GM20431 (cell line): Measurements from ENCODE around the gene SLC12A6.
"Not testable (repeated sequence)": the region's sequence is repeated elsewhere in the genome, so short reads cannot be mapped to it uniquely, and the experiment has no call there.

Experiments used
- in situ Hi-C: fragments of 300-500 bp; cut with MseI, MboI; formaldehyde crosslinking; loops from one replicate; pipeline ENCODE4 v1.15.0; 2020; ENCODE audit warnings: low sequenced_read_pairs; ENCODE audit not compliant: unreplicated experiment

Gene SLC12A6

GRCh38 chr15:34337557-34338306 is at the start of gene SLC12A6:
Gene SLC12A6 (minus strand): TSS chr15:34337781. CDS start chr15:34336680, 1,101 bp downstream.
- in situ Hi-C loops: no loop called here

DNA sequence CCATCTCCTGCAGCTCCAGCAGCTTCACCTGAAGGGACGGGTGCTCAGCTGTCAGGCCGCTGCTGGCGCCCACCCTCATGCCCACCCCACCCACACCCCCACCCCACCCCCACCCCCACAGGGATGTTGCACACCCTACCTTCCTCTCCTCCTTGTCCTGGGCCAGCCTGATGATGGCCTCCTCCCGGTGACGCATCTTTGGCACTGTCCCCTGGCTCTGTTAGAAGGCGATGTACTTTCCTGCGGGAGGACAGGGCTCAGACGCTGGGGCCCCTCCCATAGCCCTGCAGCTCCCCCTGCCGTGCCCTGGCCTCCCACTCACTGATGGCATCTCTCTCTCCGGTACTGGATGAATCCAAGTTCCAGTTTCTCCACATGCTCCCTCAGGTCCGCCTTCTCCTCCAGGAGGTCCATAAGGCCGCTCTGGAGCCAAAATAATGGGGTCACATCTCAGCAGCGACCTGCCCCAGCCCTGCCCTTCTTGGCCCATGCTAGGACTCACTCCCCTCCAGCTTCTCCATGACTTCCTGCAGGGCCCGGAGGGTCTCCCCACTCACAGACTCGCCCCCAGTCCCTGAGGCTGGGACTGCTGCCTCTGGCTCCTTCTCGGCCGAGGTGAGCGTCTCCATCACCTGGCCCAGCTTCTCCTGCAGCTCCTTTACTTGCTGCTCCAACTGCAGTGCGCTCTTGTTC is 44.4 kb upstream of the SLC12A6 start:
- in situ Hi-C loops: not testable (repeated sequence)

- in situ Hi-C loops: not testable (repeated sequence)
Observed at GRCh38 chr15:34380491-34380890, 42.9 kb upstream of the SLC12A6 start.

DNA sequence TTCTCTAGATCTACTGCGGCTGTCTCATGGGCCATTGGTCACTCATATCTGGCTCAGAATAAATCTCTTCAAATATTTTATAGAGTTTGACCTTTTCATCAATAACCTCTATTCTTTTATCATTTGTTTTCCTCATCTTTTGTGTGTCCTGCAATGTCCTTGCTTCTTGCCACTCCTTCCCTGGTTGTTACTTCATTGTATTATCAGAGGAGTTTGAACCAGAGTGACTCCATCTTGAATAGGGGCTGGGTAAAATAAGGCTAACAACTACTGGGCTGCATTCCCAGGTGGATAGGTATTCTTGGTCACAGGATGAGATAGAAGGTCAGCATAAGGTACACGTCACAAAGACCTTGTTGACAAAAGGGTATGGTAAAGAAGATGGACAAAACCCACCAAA is 39.3 kb upstream of the SLC12A6 start:
- in situ Hi-C loops: no loop called here

GRCh38 chr15:34375541-34375940 is 38.0 kb upstream of the SLC12A6 start:
- in situ Hi-C loops: not testable (repeated sequence)

DNA sequence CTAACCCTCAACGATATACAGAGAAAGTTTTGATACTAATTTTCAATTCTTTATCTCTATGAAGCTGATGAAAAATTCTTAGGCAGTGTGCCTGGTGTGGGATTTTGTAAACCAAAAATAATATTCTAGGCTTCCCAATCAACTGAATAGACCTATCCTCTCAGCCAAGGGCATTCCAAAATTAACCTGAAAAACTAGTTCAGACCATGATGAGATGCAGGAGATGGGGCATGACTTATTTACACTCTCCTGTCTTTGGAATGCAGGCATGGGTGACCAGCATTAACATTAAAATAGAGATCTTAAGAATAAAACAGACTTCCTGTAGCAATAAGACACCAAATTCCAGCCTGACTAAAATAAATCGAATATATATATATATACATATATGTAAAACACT is 37.2 kb upstream of the SLC12A6 start:
- in situ Hi-C loops: loop anchor here (25.0 kb wide), 1 partner anchor 212 kb away; the partner anchor contains the start of gene GOLGA8B

DNA sequence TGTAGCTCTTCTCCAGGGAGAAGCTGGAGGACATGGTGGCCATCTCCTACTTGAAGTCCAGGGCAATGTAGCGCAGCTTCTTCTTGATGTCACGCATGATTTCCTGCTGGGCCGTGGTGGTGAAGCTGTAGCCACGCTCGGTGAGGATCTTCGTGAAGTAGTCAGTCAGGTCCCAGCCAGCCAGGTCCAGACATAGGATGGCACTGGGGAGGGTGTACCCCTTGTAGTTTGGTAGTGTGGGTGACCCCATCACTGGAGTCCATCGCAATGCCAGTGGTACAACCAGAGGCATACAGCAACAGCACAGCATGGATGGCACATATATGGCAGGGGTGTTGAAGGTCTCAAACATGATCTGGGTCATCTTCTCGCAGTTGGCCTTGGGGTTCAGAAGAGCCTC is 36.4 kb upstream of the SLC12A6 start:
- in situ Hi-C loops: loop anchor here (25.0 kb wide), 1 partner anchor 213 kb away; the partner anchor contains the start of gene GOLGA8B

- in situ Hi-C loops: loop anchor here (25.0 kb wide), 1 partner anchor 217 kb away; the partner anchor contains the start of gene GOLGA8B
Observed at GRCh38 chr15:34370643-34371042, 33.1 kb upstream of the SLC12A6 start.

DNA sequence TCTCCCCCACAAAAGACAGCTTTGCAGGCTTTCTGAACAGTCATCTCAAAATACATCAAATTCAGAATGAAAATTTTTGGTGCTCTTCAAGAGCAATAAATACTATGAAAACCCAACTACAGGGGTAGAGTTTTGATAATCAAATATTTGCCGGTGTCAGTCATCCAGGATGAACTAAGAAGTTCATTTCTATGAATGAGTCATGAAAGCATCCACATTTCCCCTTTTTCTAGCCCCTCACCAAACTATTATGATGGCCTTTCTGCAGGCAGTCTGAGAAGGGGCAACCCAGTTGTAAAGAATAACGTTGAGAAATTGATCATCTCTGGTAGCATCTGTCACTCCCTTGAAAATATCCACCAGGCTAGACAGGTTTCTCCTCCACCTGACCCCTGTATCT is 32.5 kb upstream of the SLC12A6 start:
- in situ Hi-C loops: loop anchor here (25.0 kb wide), 1 partner anchor 217 kb away; the partner anchor contains the start of gene GOLGA8B

DNA sequence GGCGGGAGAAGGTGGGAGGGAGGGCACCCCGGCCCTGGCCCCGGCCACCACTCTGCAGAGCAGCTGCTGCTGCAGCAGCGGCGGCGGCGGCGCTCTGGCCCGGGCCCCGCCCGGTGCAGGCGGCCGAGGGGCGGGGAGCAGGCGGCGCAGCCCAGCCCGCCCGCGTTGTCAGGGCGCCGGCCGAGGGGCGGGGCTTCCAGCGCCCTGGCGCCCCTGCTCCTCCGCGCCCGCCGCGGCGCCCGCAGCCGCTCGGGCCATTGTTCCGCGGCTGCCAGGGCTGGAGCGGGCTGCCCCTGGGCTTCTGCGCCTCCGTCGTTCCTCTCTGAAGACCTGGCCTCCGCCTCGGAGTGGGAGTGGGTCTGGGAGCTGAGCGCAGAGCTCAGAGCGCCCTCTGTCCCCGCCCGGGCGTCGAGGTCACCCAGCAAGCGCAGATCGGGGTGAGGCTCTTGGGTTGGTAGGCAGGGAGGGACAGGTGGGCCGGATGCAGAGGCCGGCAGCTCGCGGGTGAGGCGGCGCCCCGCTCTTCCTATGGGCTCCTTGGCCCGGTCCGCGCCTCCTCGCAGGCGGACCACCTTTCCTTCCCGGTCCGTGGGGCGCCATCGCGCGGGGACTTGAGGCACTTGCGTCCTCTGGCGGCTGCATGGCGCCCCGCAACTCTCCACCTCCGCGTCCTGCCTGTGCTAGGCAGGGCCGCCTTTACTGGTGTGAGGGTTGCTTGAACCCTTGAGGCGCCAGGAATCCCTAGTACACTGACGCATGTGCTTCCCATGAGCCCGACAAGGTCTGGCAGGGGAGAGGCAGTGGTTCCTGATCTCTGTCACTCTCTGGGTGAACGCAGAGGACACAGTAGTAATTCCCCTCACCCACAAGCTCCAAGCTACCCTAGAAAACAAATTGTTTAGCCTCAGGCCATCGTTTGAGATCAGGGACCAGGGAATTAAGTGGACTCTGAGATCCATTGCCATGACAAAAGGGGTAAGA is 29.8 kb upstream of the SLC12A6 start, which contains the start of gene LPCAT4:
Gene LPCAT4 (minus strand): TSS at position 96 of the 981 bp plus-strand sequence. CDS start 96 bp downstream, outside the sequence.
- in situ Hi-C loops: loop anchor here (10.0 to 25.0 kb wide), 2 partner anchors 67 to 220 kb away; partner anchors contain the start of genes GOLGA8A and GOLGA8B

- in situ Hi-C loops: loop anchor here (10.0 to 25.0 kb wide), 2 partner anchors 68 to 221 kb away; partner anchors contain the start of genes GOLGA8A and GOLGA8B
Observed at GRCh38 chr15:34366271-34367065, 28.9 kb upstream of the SLC12A6 start.

GRCh38 chr15:34365836-34366235 is 28.3 kb upstream of the SLC12A6 start:
- in situ Hi-C loops: loop anchor here (10.0 to 25.0 kb wide), 2 partner anchors 69 to 221 kb away; partner anchors contain the start of genes GOLGA8A and GOLGA8B

DNA sequence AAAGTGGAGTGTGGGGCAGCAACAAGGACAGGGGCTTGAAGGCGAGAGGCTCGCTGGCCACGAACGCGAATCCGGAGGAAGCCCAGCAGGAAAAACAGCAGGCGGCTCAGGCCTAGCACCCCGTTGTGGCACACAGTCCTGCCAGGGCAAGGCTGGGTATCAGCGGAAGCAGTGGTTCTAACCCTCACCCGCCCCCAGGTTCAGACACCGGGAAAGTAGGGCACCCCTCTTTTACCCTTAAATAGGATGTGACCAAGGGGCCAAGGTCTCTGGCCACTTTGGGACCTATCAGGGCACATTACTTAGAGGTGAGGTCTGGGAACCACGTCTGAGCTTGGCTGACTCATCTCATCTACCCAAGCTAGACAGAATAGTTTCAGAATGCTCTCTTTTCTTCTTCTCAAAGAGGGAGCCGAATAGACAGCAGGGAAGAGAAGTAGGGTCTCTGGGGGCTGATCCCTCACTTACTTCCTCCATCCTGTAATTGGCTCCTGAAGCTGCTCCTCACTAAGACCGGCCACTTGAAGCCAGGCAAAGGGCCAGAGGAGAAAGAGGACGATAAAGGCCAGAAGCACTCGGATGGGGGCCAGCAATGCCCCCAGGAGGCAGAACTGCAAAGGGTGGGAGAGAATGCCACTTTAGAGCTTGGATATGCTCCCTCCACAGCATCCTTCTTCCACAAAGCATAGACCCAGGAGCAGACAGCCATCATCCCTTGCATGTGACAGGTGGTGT is 27.7 kb upstream of the SLC12A6 start:
- in situ Hi-C loops: loop anchor here (10.0 to 25.0 kb wide), 2 partner anchors 70 to 222 kb away; partner anchors contain the start of genes GOLGA8A and GOLGA8B

DNA sequence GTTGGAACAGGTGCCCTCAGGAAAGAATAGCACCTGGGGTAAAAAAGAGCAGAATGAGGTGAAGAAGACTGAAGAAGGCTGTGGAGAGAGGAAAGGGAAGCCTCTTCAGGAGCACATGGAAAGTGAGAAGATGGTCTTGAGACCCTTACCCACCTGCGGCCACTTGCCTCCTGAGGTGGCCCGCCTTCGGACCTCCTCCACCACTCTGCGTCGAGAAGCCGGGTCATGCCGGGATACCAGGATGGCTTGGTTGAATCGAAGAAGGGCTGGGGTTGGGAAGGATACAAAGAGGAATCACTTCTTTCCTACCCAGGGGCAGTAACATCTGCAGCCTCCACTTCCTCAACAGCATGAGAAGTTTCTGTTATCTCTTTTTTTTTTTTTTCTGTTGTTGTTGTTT is 26.5 kb upstream of the SLC12A6 start:
- in situ Hi-C loops: loop anchor here (10.0 to 25.0 kb wide), 2 partner anchors 71 to 223 kb away; partner anchors contain the start of genes GOLGA8A and GOLGA8B

DNA sequence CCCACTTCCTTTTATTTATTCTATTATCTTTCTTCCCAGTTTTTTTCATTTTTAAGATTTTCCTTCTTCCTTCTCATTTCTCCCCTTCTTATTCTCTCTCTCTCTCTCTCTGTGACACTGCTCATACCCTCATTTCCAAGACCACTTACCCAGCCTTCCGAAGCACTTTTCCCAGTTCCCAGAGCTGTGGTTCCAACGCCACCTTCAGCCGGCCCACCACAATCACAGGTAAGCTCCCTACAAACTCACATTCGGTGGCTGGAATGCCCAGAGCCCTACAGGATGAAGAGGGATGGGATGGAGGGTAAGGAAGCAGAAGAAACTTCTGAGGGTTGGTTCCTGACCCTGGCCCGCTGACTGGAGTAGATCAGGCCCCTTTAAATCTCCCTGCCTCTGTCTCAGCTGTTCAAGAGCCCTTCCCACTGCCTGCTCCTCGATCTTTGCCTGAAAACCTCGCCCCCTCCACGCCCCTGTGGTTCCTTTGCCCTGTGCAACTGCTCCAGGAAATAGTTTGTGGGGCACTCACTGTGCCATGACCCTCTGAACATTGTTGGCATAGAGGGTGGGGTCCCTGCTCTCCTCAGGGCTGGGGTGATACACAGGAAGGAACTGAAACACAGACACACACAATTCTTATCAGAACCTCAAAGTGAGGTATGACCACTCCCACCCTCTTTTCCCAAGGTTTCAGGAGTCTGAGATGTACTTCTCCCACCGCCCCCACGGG is 24.6 kb upstream of the SLC12A6 start:
- in situ Hi-C loops: loop anchor here (10.0 to 25.0 kb wide), 2 partner anchors 73 to 225 kb away; partner anchors contain the start of genes GOLGA8A and GOLGA8B

DNA sequence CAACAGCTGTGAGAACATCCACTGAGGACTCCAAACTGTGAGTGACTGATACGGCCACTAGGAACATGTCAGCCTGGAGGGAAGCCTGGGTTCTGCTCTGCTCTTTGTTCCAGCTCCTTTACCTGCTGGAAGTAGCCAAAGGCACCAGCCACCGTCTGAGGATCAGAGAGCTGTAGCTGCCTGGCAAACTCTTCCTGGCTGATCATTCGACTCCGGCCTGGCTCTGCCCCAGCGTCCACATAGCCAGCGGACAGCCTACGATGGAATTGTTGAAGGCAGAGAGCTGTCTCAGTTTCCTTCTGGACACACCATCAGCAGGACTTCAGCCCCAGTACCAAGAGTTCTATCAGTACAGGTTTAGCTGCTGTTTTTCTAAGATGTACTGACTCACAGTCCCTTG is 23.7 kb upstream of the SLC12A6 start:
- in situ Hi-C loops: loop anchor here (10.0 to 25.0 kb wide), 2 partner anchors 74 to 226 kb away; partner anchors contain the start of genes GOLGA8A and GOLGA8B

- in situ Hi-C loops: loop anchor here (10.0 to 25.0 kb wide), 2 partner anchors 75 to 227 kb away; partner anchors contain the start of genes GOLGA8A and GOLGA8B
Observed at GRCh38 chr15:34360298-34360697, 22.7 kb upstream of the SLC12A6 start.
